ENCODE data around the gene STARD3.

STARD3 gene

DNA sequence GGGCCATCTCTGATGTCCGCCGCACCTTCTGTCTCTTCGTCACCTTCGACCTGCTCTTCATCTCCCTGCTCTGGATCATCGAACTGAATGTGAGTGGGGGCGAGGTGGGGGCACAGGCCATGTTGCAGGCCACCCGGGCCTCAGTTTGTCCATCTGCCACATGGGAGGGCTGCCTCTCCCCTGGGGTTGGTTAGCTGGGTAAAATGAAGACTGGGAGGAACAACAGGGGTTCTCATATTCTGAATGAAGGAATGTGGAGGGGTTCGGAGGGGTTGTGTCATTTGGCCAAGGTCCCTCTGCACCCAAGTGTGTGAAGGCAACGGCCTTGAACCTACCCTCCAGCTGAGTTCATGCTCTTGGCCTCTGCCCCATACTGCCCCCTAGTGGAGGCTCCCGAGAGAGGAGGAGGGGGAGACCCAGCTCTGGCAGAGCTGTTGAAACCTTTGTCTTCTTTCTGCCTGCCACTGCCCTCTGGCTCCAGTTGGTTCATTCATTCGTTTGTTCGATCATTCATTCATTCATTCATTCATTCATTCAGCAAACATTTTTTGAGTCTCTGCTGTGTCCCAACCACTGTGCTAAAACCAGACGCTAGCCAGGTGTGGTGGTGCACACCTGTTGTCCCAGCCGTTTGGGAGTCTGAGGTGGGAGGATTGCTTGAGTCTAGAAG is 16.9 kb downstream of the STARD3 start:
- in situ Hi-C loops (cut with HindIII; ENCODE audit: low sequenced_read_pairs) = no loop called here

DNA sequence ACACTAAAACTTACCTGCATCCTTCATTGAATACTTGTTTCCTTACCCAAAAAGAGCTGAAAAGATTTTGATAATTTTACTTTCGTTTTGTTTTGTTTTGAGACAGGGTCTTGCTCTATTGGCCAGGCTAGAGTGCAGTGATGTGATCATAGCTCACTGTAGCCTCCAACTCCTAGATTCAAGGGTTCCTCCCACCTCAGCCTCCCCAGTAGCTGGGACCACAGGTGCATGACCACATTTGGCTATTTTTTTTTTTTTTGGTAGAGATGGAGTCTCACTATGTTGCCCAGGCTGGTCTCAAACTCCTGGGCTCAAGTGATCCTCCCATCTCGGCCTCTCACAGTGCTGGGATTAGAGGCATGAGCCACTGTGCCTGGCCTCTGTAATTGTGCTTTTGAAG is 18.2 kb downstream of the STARD3 start:
- in situ Hi-C loops (cut with HindIII; ENCODE audit: low sequenced_read_pairs) = no loop called here

DNA sequence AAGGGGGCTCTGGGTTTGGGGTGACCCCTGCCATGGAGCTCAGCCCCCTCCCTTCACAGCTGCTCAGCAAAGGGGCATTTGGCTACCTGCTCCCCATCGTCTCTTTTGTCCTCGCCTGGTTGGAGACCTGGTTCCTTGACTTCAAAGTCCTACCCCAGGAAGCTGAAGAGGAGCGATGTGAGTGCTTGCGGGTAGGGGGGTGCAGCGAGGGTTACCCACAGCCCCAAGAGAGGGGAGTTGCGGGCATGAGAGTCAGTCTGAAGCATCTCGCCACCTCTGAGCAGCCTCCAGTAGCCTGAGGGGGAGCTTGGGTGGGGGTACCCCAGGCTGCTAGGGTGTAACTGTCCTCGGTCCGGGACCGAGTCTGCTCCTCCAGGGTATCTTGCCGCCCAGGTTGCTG is 21.4 kb downstream of the STARD3 start:
- in situ Hi-C loops (cut with HindIII; ENCODE audit: low sequenced_read_pairs) = no loop called here

DNA sequence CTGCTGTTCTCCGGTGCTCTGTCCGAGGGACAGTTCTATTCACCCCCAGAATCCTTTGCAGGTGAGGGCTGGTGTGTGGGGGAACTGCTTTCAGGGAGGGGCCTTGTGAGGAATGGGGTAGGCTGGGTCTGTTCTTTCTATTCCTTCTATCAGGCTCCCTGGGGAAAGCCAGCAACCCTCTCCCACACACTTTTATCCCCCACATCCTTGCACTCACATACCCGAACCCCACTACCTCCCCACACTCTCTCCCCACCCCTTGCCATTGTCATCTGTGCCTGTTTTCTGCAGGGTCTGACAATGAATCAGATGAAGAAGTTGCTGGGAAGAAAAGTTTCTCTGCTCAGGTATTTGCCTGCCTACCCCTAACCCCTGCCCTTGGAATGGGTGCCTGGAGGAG is 21.8 kb downstream of the STARD3 start:
- in situ Hi-C loops (cut with HindIII; ENCODE audit: low sequenced_read_pairs) = no loop called here

DNA sequence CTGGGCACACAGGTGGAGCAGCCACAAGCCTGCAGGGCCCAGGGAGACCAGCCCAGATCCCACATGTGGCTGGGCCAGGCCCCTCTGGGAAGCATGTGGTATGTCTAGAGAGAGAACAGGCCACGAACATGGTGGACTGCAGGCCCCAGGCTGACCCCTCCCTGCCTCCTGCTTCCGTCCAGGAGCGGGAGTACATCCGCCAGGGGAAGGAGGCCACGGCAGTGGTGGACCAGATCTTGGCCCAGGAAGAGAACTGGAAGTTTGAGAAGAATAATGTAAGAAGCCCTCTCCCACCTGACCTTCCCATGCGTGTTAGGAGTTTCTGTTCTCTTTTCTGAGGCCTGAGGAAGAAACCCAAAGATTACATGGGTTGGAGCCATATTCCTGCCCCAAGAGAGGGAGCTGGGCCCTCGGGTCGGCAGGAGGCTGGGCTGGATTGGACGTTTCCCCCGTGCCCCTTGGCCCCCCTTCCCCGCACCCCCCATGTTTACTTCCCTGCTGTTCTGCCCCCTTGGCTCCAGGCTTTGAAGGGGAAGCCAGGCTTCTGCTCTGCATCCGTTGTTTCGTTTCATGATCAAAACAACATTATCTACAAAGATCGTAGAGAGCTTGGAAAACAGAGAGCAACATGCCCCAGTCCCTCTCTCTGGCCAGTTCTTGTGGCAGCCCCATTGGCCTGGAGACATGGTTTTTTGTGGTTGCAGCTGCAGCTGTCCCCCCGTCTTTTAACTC is 22.5 kb downstream of the STARD3 start:
- in situ Hi-C loops (cut with HindIII; ENCODE audit: low sequenced_read_pairs) = no loop called here

DNA sequence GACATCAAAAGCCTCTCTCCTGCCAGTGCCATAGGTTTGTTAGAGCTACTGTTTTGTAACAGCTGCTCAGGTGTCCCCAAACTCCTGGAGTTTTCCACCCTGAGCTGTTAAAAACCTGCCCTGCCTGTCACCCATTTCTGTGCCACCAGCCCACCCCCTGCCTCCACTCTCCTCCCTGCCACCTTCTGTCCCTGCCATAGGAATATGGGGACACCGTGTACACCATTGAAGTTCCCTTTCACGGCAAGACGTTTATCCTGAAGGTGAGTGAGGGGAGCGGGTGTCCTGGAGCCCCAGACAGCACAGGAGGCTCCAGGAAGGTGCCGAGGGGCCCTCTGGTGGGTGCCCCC is 23.0 kb downstream of the STARD3 start:
- in situ Hi-C loops (cut with HindIII; ENCODE audit: low sequenced_read_pairs) = no loop called here

DNA sequence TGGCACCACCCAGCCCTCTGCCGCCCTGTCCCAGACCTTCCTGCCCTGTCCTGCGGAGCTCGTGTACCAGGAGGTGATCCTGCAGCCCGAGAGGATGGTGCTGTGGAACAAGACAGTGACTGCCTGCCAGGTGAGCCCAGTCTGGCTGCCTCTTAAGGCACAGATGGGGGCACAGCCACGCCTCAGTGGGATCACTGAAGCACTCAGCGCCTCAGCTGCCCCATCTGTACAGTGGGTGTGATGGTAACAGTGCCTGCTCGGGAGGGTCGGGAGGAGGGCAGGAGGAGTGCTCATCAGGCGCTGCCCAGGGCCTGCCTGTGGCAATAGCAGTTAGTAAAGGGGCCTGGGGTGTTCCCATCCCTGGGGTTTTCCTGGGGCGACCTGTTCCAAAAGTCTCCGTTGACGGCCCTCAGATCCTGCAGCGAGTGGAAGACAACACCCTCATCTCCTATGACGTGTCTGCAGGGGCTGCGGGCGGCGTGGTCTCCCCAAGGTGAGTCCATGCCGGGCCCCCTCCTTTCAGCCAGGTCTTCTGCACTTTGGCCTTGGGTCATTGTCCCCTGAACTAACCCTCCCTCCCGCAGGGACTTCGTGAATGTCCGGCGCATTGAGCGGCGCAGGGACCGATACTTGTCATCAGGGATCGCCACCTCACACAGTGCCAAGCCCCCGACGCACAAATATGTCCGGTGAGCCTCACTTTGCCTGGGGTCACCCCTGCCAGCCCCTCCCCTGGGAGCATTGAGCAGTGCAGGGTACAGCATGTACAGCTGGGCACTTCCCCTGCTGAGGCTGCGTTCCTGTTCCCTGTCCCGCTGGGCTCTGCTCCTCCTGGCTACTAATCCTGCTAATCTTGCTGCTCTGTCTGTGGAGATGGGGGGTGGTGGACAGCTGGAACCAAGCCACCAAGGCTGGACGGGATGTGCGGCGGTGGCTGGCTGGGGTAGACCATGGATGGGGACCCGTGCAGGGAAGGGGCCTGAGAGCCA is 23.7 kb downstream of the STARD3 start:
- in situ Hi-C loops (cut with HindIII; ENCODE audit: low sequenced_read_pairs) = no loop called here

DNA sequence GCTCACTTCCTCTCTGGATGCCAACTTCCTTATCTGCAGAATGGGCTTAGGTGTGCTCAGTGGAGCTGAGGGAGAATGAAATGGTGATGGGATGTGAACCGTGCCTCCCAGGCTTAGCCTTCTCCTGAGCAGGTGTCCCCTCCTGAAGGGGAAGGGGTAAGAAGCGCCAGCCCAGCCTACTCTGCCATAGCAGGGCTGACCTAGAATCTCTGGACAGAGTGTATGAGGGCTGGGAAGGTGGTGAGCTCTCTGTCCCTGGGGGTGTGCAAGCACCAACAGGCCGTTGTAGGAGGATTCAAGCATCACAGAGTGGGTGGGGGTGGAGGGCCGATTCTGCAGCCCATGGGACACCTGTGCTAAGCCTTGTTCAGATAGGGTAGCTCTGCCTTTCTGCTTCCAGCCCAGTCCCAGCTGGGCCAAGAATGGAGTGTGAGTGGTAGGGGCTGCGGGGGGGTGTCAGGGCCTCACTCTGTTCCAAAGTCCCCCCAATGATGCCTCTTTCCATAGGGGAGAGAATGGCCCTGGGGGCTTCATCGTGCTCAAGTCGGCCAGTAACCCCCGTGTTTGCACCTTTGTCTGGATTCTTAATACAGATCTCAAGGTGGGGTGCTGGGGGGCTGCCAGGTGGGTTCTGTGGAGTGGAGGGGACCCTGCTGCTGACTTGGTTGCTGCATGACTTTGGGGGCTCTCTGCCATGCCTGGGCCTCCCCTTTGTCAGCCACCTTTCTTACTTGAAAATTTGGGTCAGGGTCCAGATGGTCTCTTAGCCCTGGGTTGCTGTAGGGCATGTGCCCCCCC is 25.0 kb downstream of the STARD3 start:
- in situ Hi-C loops (cut with HindIII; ENCODE audit: low sequenced_read_pairs) = no loop called here

DNA sequence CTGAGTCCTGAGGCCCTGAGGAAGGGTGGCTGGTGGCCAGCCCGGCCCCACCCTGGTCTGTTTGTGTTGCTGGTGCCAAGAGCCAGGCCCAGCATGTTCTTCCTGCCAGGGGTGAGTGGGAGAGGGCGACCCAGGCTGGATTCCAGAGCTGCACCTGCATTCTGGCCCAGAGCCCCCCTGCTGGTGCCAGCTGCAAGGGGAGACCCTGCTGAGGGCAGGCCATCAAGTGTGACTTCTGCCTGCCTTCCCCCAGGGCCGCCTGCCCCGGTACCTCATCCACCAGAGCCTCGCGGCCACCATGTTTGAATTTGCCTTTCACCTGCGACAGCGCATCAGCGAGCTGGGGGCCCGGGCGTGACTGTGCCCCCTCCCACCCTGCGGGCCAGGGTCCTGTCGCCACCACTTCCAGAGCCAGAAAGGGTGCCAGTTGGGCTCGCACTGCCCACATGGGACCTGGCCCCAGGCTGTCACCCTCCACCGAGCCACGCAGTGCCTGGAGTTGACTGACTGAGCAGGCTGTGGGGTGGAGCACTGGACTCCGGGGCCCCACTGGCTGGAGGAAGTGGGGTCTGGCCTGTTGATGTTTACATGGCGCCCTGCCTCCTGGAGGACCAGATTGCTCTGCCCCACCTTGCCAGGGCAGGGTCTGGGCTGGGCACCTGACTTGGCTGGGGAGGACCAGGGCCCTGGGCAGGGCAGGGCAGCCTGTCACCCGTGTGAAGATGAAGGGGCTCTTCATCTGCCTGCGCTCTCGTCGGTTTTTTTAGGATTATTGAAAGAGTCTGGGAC is 25.8 kb downstream of the STARD3 start:
- in situ Hi-C loops (cut with HindIII; ENCODE audit: low sequenced_read_pairs) = no loop called here

DNA sequence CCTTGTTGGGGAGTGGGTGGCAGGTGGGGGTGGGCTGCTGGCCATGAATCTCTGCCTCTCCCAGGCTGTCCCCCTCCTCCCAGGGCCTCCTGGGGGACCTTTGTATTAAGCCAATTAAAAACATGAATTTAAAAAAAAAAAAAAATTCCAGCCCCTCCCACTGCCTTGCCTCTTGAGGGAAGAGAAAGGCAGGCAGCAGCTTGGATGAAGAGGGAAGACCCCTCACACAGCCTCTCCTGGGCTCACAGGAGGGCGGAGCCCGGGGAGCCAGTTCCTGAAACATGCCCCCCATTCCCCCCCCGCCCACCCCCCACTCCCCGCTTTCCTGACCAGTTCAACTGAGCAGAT is 26.4 kb downstream of the STARD3 start:
- in situ Hi-C loops (cut with HindIII; ENCODE audit: low sequenced_read_pairs) = no loop called here

DNA sequence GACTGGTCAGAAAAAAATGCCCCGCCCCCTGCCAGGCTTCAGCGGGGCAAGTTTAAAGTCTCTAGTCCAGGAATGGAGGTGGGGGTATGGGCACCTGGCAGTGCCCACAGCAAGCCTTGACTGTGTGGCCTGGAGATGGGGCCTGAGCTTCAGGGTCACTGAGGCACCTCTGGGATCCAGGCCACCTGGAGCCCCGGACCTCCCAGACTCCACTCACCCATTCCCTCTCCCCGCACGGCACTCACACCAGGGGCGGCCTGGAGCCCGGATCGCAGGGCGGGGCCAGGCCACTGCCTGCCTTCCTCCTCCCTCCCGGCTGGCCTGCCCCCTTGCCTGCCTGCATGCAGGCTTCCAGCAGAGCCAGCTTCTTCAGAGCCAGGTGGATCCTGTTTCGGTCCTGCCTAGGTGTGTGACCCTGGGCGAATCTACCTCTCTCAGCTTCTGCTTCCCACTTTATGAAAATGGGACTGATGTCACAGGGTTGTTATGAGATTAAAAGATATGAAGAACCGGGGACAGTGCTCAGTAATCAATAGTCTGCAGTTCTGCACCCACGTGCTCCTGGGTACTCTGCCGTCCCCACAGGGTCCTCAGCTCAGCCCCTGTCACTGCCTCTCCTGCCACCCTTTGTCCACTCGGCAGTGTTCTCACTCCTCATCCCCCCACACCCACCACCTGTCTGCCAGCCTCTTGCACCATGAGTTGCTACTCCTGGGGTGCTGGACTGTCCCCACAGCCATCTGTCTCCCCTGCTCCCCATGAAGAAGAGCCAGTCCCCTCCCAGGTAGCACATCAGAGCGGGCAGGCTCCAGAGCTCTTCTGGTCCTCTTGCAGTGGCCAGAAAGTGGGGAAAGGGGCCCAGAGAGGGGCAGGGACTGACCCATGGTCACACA is 27.0 kb downstream of the STARD3 start:
- in situ Hi-C loops (cut with HindIII; ENCODE audit: low sequenced_read_pairs) = no loop called here

DNA sequence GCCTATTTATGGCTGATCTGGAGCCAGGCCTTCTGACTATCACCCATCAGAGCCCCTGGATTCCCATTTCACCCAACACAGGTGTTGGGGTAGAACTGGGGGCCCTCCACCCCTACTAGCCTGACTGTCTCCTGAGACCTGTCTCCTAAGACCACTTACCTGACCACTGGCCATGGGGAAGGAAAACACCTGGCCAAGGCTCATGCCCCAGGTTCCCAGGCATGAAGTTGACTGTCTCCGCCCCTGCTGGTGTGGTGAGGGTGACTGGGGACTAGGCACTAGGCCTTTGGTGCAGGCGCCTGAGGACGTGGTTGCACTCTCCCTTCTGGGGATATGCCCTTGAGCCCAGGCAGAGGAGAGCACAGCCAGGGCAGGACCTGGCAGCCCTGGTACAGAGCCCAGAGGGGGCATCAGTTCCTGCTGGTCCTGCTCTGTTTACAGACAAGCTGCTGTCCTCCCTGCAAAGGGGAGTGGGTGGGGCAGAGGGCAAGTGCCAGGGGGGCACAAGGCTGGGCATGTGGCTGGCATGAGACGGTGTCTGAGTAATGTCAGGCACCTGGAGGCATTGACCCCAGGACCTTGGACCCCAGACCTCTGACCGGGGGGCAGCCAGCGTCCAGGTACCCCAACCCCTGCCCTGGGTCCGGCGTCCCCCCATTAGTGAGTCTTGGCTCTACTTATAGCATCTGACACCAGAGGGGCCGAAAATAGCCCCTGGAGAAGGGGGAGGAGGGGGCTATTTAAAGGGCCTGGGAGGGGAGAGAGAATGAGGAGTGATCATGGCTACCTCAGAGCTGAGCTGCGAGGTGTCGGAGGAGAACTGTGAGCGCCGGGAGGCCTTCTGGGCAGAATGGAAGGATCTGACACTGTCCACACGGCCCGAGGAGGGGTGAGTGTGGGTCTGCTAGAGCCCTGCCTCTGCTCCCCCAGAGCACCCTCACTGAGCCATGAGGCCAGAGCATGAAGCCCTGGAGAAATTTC is 27.9 kb downstream of the STARD3 start, which contains the start of gene TCAP:
Gene TCAP, plus strand, starts transcription at position 769 of the 981 bp plus-strand sequence. Its CDS starts 11 bp downstream, at position 780.
- in situ Hi-C loops (cut with HindIII; ENCODE audit: low sequenced_read_pairs) = no loop called here

DNA sequence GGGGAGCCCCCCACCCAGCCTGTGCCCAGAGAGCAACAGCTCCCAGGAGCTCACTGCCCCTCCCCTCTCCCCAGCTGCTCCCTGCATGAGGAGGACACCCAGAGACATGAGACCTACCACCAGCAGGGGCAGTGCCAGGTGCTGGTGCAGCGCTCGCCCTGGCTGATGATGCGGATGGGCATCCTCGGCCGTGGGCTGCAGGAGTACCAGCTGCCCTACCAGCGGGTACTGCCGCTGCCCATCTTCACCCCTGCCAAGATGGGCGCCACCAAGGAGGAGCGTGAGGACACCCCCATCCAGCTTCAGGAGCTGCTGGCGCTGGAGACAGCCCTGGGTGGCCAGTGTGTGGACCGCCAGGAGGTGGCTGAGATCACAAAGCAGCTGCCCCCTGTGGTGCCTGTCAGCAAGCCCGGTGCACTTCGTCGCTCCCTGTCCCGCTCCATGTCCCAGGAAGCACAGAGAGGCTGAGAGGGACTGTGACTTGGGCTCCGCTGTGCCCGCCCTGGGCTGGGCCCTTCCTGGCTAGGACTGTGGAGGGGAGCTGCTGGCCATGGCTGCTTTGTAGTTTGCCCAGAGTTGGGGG is 28.8 kb downstream of the STARD3 start:
- in situ Hi-C loops (cut with HindIII; ENCODE audit: low sequenced_read_pairs) = no loop called here

DNA sequence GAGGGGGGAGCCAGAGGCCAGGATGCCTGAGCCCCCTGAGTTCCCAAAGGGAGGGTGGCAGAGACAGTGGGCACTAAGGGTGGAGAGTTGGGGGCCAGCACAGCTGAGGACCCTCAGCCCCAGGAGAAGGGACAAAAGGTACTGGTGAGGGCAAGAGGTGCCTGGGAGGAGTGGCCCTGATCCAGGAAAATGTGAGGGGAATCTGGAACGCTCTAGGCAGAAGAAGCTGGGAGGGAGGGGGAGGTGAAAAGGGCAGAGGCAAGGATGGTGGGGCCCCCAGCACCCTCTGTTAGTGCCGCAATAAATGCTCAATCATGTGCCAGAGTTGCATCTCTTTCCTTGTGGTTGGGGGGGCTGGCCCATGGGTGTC is 29.3 kb downstream of the STARD3 start:
- in situ Hi-C loops (cut with HindIII; ENCODE audit: low sequenced_read_pairs) = no loop called here

DNA sequence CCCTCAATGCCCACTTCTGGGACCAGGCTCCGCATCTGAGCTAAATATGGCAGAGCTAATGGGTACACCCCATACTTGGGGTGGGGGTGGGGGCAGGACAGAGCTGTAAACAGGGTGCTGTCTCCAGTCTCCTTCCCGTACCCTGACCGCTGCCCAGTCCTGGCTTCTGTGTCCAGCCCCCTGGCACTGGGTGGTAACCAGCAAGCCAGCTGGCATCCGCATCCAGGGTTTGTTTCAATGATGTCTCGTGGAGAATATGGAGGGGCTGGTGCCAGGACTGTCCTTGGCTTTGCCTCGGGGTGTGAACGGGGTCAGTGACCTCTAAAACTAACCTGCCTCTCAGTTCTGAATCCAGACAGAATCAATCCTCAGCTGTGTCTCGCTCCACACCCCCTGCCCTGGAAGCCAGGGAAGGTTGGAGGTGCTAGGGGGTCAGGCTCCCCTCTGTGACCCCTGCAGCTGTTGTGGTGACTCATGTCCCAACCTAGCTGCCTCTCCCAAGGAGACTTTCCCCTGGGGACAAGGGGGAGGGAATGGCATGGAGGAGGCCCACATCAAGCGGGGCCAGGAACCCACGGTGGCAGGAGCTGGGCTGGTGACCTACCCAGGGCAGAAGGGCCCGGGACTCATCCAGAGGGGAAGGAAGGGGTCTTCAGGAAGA is 29.8 kb downstream of the STARD3 start:
- in situ Hi-C loops (cut with HindIII; ENCODE audit: low sequenced_read_pairs) = no loop called here

DNA sequence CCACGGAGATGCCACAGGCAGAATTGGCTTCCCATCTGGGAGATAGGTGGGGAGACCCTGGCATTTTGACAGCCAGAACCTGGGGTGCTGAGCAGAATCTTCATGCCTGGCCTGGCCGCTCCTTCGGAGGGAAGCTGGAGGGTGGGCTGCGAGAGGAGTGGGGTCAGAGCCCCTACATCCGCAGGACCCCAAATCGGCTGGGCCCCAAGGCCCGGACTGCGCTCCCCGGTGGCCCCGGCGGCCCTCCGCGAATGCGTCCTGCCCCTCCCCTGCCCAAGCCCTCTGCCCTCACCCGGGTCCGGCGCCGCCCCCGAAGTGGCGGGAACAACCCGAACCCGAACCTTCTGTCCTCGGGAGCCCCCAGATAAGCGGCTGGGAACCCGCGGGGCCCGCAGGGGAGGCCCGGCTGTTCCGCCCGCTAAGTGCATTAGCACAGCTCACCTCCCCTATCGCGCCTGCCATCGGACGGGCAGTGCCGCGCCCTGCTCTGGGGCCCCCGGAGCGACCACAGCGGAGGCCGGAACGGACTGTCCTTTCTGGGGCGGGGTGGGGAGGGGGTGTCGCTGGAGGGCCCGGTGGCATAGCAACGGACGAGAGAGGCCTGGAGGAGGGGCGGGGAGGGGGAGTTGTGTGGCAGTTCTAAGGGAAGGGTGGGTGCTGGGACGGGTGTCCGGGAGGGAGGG is 30.5 kb downstream of the STARD3 start:
- in situ Hi-C loops (cut with HindIII; ENCODE audit: low sequenced_read_pairs) = no loop called here

Data from endothelial cell of hepatic sinusoid (primary cell).